DND-41 (cell line): ENCODE data around the gene TP73.

ENCODE experiments used
- ATAC-seq: fragments of 200-7000 bp; cut with Tn5 transposase; 3 replicates; pipeline ENCODE4 v1.9.1; 2021; ENCODE audit warnings: low read depth; ENCODE audit not compliant: insufficient read depth
- DNase-seq: peaks from one replicate; pipeline ENCODE4 v3.0.0-alpha.2; 2020
- H2AFZ ChIP-seq: 2 replicates; pipeline ENCODE4 v1.6.0; 2012; ENCODE audit warnings: low read depth, low read length
- H3K27ac ChIP-seq: 2 replicates; pipeline ENCODE4 v1.5.1; 2012; ENCODE audit warnings: low read length, inconsistent platforms
- H3K27me3 ChIP-seq: fragments of 200-600 bp; sonication (generic); 2 replicates; pipeline ENCODE4 v1.6.0; 2012; ENCODE audit warnings: low read length, mild to moderate bottlenecking, inconsistent platforms; ENCODE audit not compliant: insufficient read depth, poor library complexity
- H3K36me3 ChIP-seq: 2 replicates; pipeline ENCODE4 v1.5.1; 2012; ENCODE audit warnings: low read length, inconsistent platforms; ENCODE audit not compliant: insufficient read depth
- H3K4me1 ChIP-seq: 2 replicates; pipeline ENCODE4 v1.5.1; 2012; ENCODE audit warnings: mild to moderate bottlenecking, low read length; ENCODE audit not compliant: insufficient read depth
- H3K4me2 ChIP-seq: 2 replicates; pipeline ENCODE4 v1.6.0; 2012; ENCODE audit warnings: mild to moderate bottlenecking, moderate library complexity, low read length, inconsistent platforms; ENCODE audit not compliant: insufficient read depth
- H3K4me3 ChIP-seq, 2 experiments: fragments of 200-600 bp in 1 of 2; shearing (Covaris generic) in 1 of 2; 2 replicates each; pipeline ENCODE4 v1.5.1; 2012 to 2016; ENCODE audit warnings: inconsistent platforms in 2 of 2, low read length in 2 of 2, mild to moderate bottlenecking in 2 of 2, low read depth in 1 of 2, moderate library complexity in 1 of 2
- H3K79me2 ChIP-seq: 2 replicates; pipeline ENCODE4 v1.6.0; 2012; ENCODE audit warnings: low read length, inconsistent platforms; ENCODE audit not compliant: insufficient read depth
- H3K9ac ChIP-seq: 2 replicates; pipeline ENCODE4 v1.6.0; 2012; ENCODE audit warnings: low read depth, mild to moderate bottlenecking, inconsistent platforms, low read length, moderate library complexity
- H3K9me3 ChIP-seq: 2 replicates; pipeline ENCODE4 v1.5.1; 2012; ENCODE audit warnings: low read length, moderate library complexity, mild to moderate bottlenecking, inconsistent platforms; ENCODE audit not compliant: insufficient read depth, severe bottlenecking
- H4K20me1 ChIP-seq: 2 replicates; pipeline ENCODE4 v1.6.0; 2012; ENCODE audit warnings: low read length; ENCODE audit not compliant: insufficient read depth
- CTCF ChIP-seq: IDR thresholded peaks from 2 replicates; pipeline ENCODE4 v1.5.1; 2012; ENCODE audit warnings: borderline replicate concordance, low read length, moderate library complexity, mild to moderate bottlenecking; ENCODE audit not compliant: poor library complexity, severe bottlenecking; ENCODE audit errors: extremely low read depth
- EZH2 ChIP-seq: IDR thresholded peaks from 3 replicates; pipeline ENCODE4 v1.6.1; 2012; ENCODE audit warnings: borderline replicate concordance, low read depth, mild to moderate bottlenecking, moderate library complexity, low read length, inconsistent platforms; ENCODE audit not compliant: severe bottlenecking

The TP73 gene

GRCh38 chr1:3735027-3735681, 82.8 kb downstream of the TP73 start:
- H3K4me3 ChIP-seq = no peak overlapping the region
- peaks cover 44% of the 10 kb centered on the region for H3K36me3 ChIP-seq
- H3K79me2 ChIP-seq = no peaks in the 10 kb centered on the region
- no peak for ATAC-seq
- no peaks in the 10 kb centered on the region for H3K27me3 ChIP-seq
- H3K4me1 ChIP-seq = no peaks in the 10 kb centered on the region
- no peak overlapping the region for H2AFZ ChIP-seq
- no peak overlapping the region for H3K4me2 ChIP-seq
- peaks cover 7% of the 10 kb centered on the region; the same call in 1 of the 2 replicates for H4K20me1 ChIP-seq
- DNase-seq = no peak
- TF ChIP-seq EZH2 (no peak), CTCF (no peak)
- no peaks in the 10 kb centered on the region for H3K9me3 ChIP-seq
- H3K27ac ChIP-seq = no peak overlapping the region
- H3K9ac ChIP-seq = no peak overlapping the region

- no peak overlapping the region for H3K9ac ChIP-seq
- DNase-seq = no peak
- TF ChIP-seq CTCF (no peak), EZH2 (no peak)
Observed at GRCh38 chr1:3735688-3736087, 83.4 kb downstream of the TP73 start.

GRCh38 chr1:3736131-3736561, 83.8 kb downstream of the TP73 start:
- Histone ChIP-seq H3K27me3 (no peaks in the 10 kb centered on the region), H3K36me3 (peaks cover 34% of the 10 kb centered on the region), H4K20me1 (peaks cover 7% of the 10 kb centered on the region; the same call in 1 of the 2 replicates), H3K27ac (no peak overlapping the region), H2AFZ (no peak overlapping the region), H3K4me2 (no peak overlapping the region), H3K4me1 (no peaks in the 10 kb centered on the region), H3K79me2 (no peaks in the 10 kb centered on the region), H3K9me3 (no peaks in the 10 kb centered on the region), H3K9ac (no peak overlapping the region), H3K4me3 (no peak overlapping the region)
- ATAC-seq (no peak), DNase-seq (no peak)
- TF ChIP-seq CTCF = no peak
- TF ChIP-seq EZH2 = no peak

More at GRCh38 chr1:3735688-3736087, 83.4 kb downstream of the TP73 start:
- Histone ChIP-seq H3K9me3 (no peaks in the 10 kb centered on the region), H3K4me1 (no peaks in the 10 kb centered on the region), H3K36me3 (peaks cover 39% of the 10 kb centered on the region), H4K20me1 (peaks cover 7% of the 10 kb centered on the region; the same call in 1 of the 2 replicates), H3K4me3 (no peak overlapping the region), H2AFZ (no peak overlapping the region), H3K4me2 (no peak overlapping the region), H3K79me2 (no peaks in the 10 kb centered on the region), H3K27ac (no peak overlapping the region), H3K27me3 (no peaks in the 10 kb centered on the region)
- ATAC-seq = no peak
